ENCODE results near the gene DOCK3. TPM values are rescaled to one million over a fixed set of nuclear protein-coding genes. Genes with fewer than 3 reads are reported as not detected.

DOCK3 gene
- total RNA-seq, 1 experiment from 2014 or later = 0.15 TPM

DNA sequence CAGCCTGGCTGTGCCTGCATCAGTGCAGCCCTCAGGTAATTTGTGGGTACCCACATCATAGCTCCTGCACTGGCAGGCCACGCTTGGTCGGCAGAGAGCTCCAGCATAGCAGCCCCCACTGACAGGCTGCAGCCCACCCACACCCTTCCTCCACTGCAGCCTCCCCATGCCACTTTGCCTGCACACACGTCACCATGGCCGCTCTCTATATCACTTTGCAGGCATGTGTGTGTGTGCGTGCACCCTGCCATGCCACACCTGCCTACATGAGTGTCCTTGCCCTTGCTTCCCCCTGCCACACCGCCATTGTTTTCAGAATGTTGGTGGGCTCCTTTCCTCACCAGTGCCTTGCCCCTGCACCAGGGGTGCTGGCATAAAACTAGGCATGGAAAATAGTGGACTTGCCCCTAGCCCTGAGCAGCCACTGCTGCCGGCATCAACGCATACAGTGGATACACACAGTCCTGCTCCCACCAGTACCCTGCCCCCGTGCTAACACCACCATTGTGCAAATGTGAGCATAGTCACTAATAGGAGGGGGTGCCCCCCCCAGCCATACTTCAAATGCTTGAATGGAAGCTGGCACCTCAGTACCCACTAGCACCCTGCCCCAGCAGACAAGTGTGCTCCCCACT, 431.6 kb downstream of the DOCK3 start:
- Histone ChIP-seq H3K9ac (ENCODE audit: low read length) (no peak overlapping the region), H4K20me1 (ENCODE audit: low read length) (no peaks in the 10 kb centered on the region), H3F3A (ENCODE audit: low read length, unreplicated experiment) (no peaks in the 10 kb centered on the region), H3K79me2 (ENCODE audit: low read length) (no peaks in the 10 kb centered on the region), H3K4me2 (ENCODE audit: low read length) (no peak overlapping the region), H3K27me3 (ENCODE audit: low read length) (peaks cover 8% of the 10 kb centered on the region; the same call in 1 of the 2 replicates), H3K4me1 (ENCODE audit: insufficient read depth, low read length) (no peaks in the 10 kb centered on the region), H3K9me2 (replicated peaks; ENCODE audit: low read length) (no peaks in the 10 kb centered on the region), H3K9me3 (ENCODE audit: low read length) (no peaks in the 10 kb centered on the region), H3K4me3 (ENCODE audit: low read length) (no peak overlapping the region), H2AFZ (ENCODE audit: low read length) (no peak overlapping the region), H3K27ac (ENCODE audit: low read length) (no peak overlapping the region), H3K36me3 (ENCODE audit: low read depth, low read length) (no peaks in the 10 kb centered on the region)
- CTCF ChIA-PET = no interaction called here
- ATAC-seq (no peak), DNase-seq (no peak)
- intact Hi-C loops (cut with micrococcal nuclease) = no loop called here
- POLR2A ChIA-PET (ENCODE audit: unreplicated experiment) = no interaction called here
- no peak for TF ChIP-seq EZH2phosphoT487 (IDR thresholded peaks at IDR 0.05; ENCODE audit: borderline replicate concordance, low read length)
- no peak for TF ChIP-seq CTCF (conservative IDR thresholded peaks at IDR 0.05; ENCODE audit: low read depth, low read length)
- TF ChIP-seq EZH2 (IDR thresholded peaks at IDR 0.05; ENCODE audit: low read length, unreplicated experiment) = no peak
- BruUV-seq (replicated peaks) = no TSS peak

GRCh38 chr3:51110586-51110985, 435.9 kb downstream of the DOCK3 start:
- POLR2A ChIA-PET (ENCODE audit: unreplicated experiment) = no interaction called here
- H3K27me3 ChIP-seq (ENCODE audit: low read length) = no peaks in the 10 kb centered on the region

More at GRCh38 chr3:51110586-51110985, 435.9 kb downstream of the DOCK3 start:
- no peaks in the 10 kb centered on the region for H3K9me2 ChIP-seq (replicated peaks; ENCODE audit: low read length)
- no peak overlapping the region for H3K4me2 ChIP-seq (ENCODE audit: low read length)
- H2AFZ ChIP-seq (ENCODE audit: low read length) = no peak overlapping the region
- intact Hi-C loops (cut with micrococcal nuclease) = no loop called here
- TF ChIP-seq CTCF (conservative IDR thresholded peaks at IDR 0.05; ENCODE audit: low read depth, low read length) = no peak
- no peak for TF ChIP-seq EZH2phosphoT487 (IDR thresholded peaks at IDR 0.05; ENCODE audit: borderline replicate concordance, low read length)
- no peak for TF ChIP-seq EZH2 (IDR thresholded peaks at IDR 0.05; ENCODE audit: low read length, unreplicated experiment)
- H3K4me3 ChIP-seq (ENCODE audit: low read length) = no peak overlapping the region
- no peaks in the 10 kb centered on the region for H3K36me3 ChIP-seq (ENCODE audit: low read depth, low read length)
- H3K9me3 ChIP-seq (ENCODE audit: low read length) = no peaks in the 10 kb centered on the region
- no peaks in the 10 kb centered on the region for H3K79me2 ChIP-seq (ENCODE audit: low read length)
- no peak overlapping the region for H3K27ac ChIP-seq (ENCODE audit: low read length)
- CTCF ChIA-PET = interaction anchor here (0.7 kb wide), 1 partner anchor 262 kb away, joined by 3 read pairs; no protein-coding TSS in a partner anchor
- no peaks in the 10 kb centered on the region for H3K4me1 ChIP-seq (ENCODE audit: insufficient read depth, low read length)
- no peak for DNase-seq
- no peaks in the 10 kb centered on the region for H3F3A ChIP-seq (ENCODE audit: low read length, unreplicated experiment)
- ATAC-seq = no peak
- H4K20me1 ChIP-seq (ENCODE audit: low read length) = no peaks in the 10 kb centered on the region
- no TSS peak for BruUV-seq (replicated peaks)
- no peak overlapping the region for H3K9ac ChIP-seq (ENCODE audit: low read length)

All from PC-3 (cell line).